ENCODE data around the gene SFXN5. TPM values are rescaled to one million over a fixed set of nuclear protein-coding genes. Genes with fewer than 3 reads are reported as not detected.
A peak's percentile ranks its signal among the peaks of the same experiment; 100 is the strongest.

SFXN5 gene
- total RNA-seq, 1 donor from 2014 or later: 14.9 TPM

GRCh38 chr2:72938455-72938854, 133.1 kb downstream of the SFXN5 start:
- H4K20me1 ChIP-seq (ENCODE audit: insufficient read depth, low read length): peaks cover 40% of the 10 kb centered on the region
- FAIRE-seq: no peak
- TF ChIP-seq CTCF (IDR thresholded peaks at IDR 0.05; ENCODE audit: insufficient read depth, low read depth, low read length) (no peak), EZH2 (IDR thresholded peaks at IDR 0.05; ENCODE audit: insufficient read depth, low read length) (no peak)

GRCh38 chr2:72937356-72937669, 134.2 kb downstream of the SFXN5 start:
- H3K27me3 Mint-ChIP-seq (ENCODE audit: low read depth, unreplicated experiment): peaks cover 57% of the 10 kb centered on the region
- Histone ChIP-seq H3K27ac (ENCODE audit: low read depth, low read length) (no peak overlapping the region), H3K4me2 (ENCODE audit: low read length) (no peak overlapping the region), H3K9ac (ENCODE audit: low read length) (no peak overlapping the region), H4K20me1 (ENCODE audit: insufficient read depth, low read length) (peaks cover 40% of the 10 kb centered on the region), H3K36me3 (ENCODE audit: insufficient read depth, low read length) (no peaks in the 10 kb centered on the region), H2AFZ (ENCODE audit: low read depth, low read length) (no peak overlapping the region), H3K27me3 (ENCODE audit: insufficient read depth, low read length) (no peaks in the 10 kb centered on the region), H3K79me2 (ENCODE audit: insufficient read depth, low read length) (no peaks in the 10 kb centered on the region), H3K4me1 (ENCODE audit: insufficient read depth, low read length) (peaks cover 15% of the 10 kb centered on the region), H3K4me3 (ENCODE audit: insufficient read depth, low read depth, low read length) (no peak overlapping the region), H3K9me3 (ENCODE audit: insufficient read depth, low read depth, low read length) (no peaks in the 10 kb centered on the region)
- H3K36me3 Mint-ChIP-seq (ENCODE audit: low read depth, unreplicated experiment): peaks cover 5% of the 10 kb centered on the region
- peaks cover 11% of the 10 kb centered on the region for H3K4me1 Mint-ChIP-seq (ENCODE audit: low read depth, unreplicated experiment)
- no peak for DNase-seq (ENCODE audit: low read depth)
- H3K9me3 Mint-ChIP-seq (ENCODE audit: unreplicated experiment): peaks cover 5% of the 10 kb centered on the region
- TF ChIP-seq CTCF (IDR thresholded peaks at IDR 0.05; ENCODE audit: insufficient read depth, low read depth, low read length): no peak
- TF ChIP-seq EZH2 (IDR thresholded peaks at IDR 0.05; ENCODE audit: insufficient read depth, low read length): no peak
- no peak overlapping the region for H3K4me3 Mint-ChIP-seq (ENCODE audit: unreplicated experiment)
- no peak overlapping the region for H3K27ac Mint-ChIP-seq (ENCODE audit: unreplicated experiment)
- no peak for FAIRE-seq

More at GRCh38 chr2:72938455-72938854, 133.1 kb downstream of the SFXN5 start:
- Histone ChIP-seq H3K9ac (ENCODE audit: low read length) (no peak overlapping the region), H3K4me2 (ENCODE audit: low read length) (no peak overlapping the region), H3K27me3 (ENCODE audit: insufficient read depth, low read length) (no peaks in the 10 kb centered on the region), H3K4me3 (ENCODE audit: insufficient read depth, low read depth, low read length) (no peak overlapping the region), H3K79me2 (ENCODE audit: insufficient read depth, low read length) (no peaks in the 10 kb centered on the region), H3K9me3 (ENCODE audit: insufficient read depth, low read depth, low read length) (no peaks in the 10 kb centered on the region), H3K27ac (ENCODE audit: low read depth, low read length) (no peak overlapping the region), H3K4me1 (ENCODE audit: insufficient read depth, low read length) (peaks cover 15% of the 10 kb centered on the region), H3K36me3 (ENCODE audit: insufficient read depth, low read length) (no peaks in the 10 kb centered on the region), H2AFZ (ENCODE audit: low read depth, low read length) (no peak overlapping the region)
- Mint-ChIP-seq H3K4me1 (ENCODE audit: low read depth, unreplicated experiment) (peaks cover 11% of the 10 kb centered on the region), H3K4me3 (ENCODE audit: unreplicated experiment) (no peak overlapping the region), H3K27ac (ENCODE audit: unreplicated experiment) (peak overlapping the region; percentile 54), H3K27me3 (ENCODE audit: low read depth, unreplicated experiment) (peaks cover 51% of the 10 kb centered on the region), H3K36me3 (ENCODE audit: low read depth, unreplicated experiment) (peaks cover 5% of the 10 kb centered on the region), H3K9me3 (ENCODE audit: unreplicated experiment) (peaks cover 5% of the 10 kb centered on the region)
- no peak for DNase-seq (ENCODE audit: low read depth)

- no peaks in the 10 kb centered on the region for H3K79me2 ChIP-seq (ENCODE audit: insufficient read depth, low read length)
- peaks cover 5% of the 10 kb centered on the region for H3K9me3 Mint-ChIP-seq (ENCODE audit: unreplicated experiment)
- peaks cover 14% of the 10 kb centered on the region for H3K4me1 Mint-ChIP-seq (ENCODE audit: low read depth, unreplicated experiment)
- H3K36me3 Mint-ChIP-seq (ENCODE audit: low read depth, unreplicated experiment): peaks cover 5% of the 10 kb centered on the region
- peaks cover 39% of the 10 kb centered on the region for H4K20me1 ChIP-seq (ENCODE audit: insufficient read depth, low read length)
- FAIRE-seq (no peak), DNase-seq (ENCODE audit: low read depth) (no peak)
- H3K4me1 ChIP-seq (ENCODE audit: insufficient read depth, low read length): peaks cover 20% of the 10 kb centered on the region
- H3K4me3 ChIP-seq (ENCODE audit: insufficient read depth, low read depth, low read length): no peak overlapping the region
- TF ChIP-seq CTCF (IDR thresholded peaks at IDR 0.05; ENCODE audit: insufficient read depth, low read depth, low read length): no peak
- TF ChIP-seq EZH2 (IDR thresholded peaks at IDR 0.05; ENCODE audit: insufficient read depth, low read length): no peak
- H3K27ac Mint-ChIP-seq (ENCODE audit: unreplicated experiment): no peak overlapping the region
- H3K27me3 ChIP-seq (ENCODE audit: insufficient read depth, low read length): no peaks in the 10 kb centered on the region
- H3K9ac ChIP-seq (ENCODE audit: low read length): no peak overlapping the region
- no peak overlapping the region for H3K4me2 ChIP-seq (ENCODE audit: low read length)
- H3K36me3 ChIP-seq (ENCODE audit: insufficient read depth, low read length): no peaks in the 10 kb centered on the region
- no peaks in the 10 kb centered on the region for H3K9me3 ChIP-seq (ENCODE audit: insufficient read depth, low read depth, low read length)
- no peak overlapping the region for H3K27ac ChIP-seq (ENCODE audit: low read depth, low read length)
- no peak overlapping the region for H2AFZ ChIP-seq (ENCODE audit: low read depth, low read length)
- H3K4me3 Mint-ChIP-seq (ENCODE audit: unreplicated experiment): no peak overlapping the region
- peaks cover 57% of the 10 kb centered on the region for H3K27me3 Mint-ChIP-seq (ENCODE audit: low read depth, unreplicated experiment)
Measured at GRCh38 chr2:72936660-72937355, 134.7 kb downstream of the SFXN5 start.
